ENCODE data around the gene HGS.
A peak's percentile ranks its signal among the peaks of the same experiment; 100 is the strongest.

HGS gene

GRCh38 chr17:81648013-81648706, 35.7 kb upstream of the HGS start:
- Mint-ChIP-seq H3K4me3 (no peak overlapping the region), H3K27me3 (peaks cover 52% of the 10 kb centered on the region), H3K36me3 (ENCODE audit: low read depth) (no peaks in the 10 kb centered on the region), H3K4me1 (ENCODE audit: low read depth) (peaks cover 11% of the 10 kb centered on the region), H3K27ac (no peak overlapping the region), H3K9me3 (no peaks in the 10 kb centered on the region)
- intact Hi-C loops (cut with micrococcal nuclease): no loop called here

GRCh38 chr17:81648707-81649085, 35.1 kb upstream of the HGS start:
- Mint-ChIP-seq H3K4me1 (ENCODE audit: low read depth) (peaks cover 16% of the 10 kb centered on the region), H3K9me3 (no peaks in the 10 kb centered on the region), H3K27me3 (peaks cover 57% of the 10 kb centered on the region), H3K36me3 (ENCODE audit: low read depth) (no peaks in the 10 kb centered on the region), H3K27ac (no peak overlapping the region), H3K4me3 (no peak overlapping the region)
- intact Hi-C loops (cut with micrococcal nuclease): no loop called here

- intact Hi-C loops (cut with micrococcal nuclease): no loop called here
- Mint-ChIP-seq H3K4me1 (ENCODE audit: low read depth) (peaks cover 27% of the 10 kb centered on the region), H3K9me3 (no peaks in the 10 kb centered on the region), H3K27me3 (peaks cover 54% of the 10 kb centered on the region), H3K4me3 (no peak overlapping the region), H3K36me3 (ENCODE audit: low read depth) (no peaks in the 10 kb centered on the region), H3K27ac (no peak overlapping the region)
These were observed 32.9 kb upstream of the HGS start for GRCh38 chr17:81650951-81651350.

- H3K27ac Mint-ChIP-seq: no peak overlapping the region
- H3K27me3 Mint-ChIP-seq: peaks cover 46% of the 10 kb centered on the region
These were observed 32.1 kb upstream of the HGS start for GRCh38 chr17:81651692-81652091.

GRCh38 chr17:81652906-81653771, 30.7 kb upstream of the HGS start:
- H3K4me3 Mint-ChIP-seq: peak overlapping the region; percentile 70
- peaks cover 44% of the 10 kb centered on the region for H3K4me1 Mint-ChIP-seq (ENCODE audit: low read depth)
- no peaks in the 10 kb centered on the region for H3K9me3 Mint-ChIP-seq
- peak overlapping the region; percentile 77 for H3K27ac Mint-ChIP-seq
- H3K36me3 Mint-ChIP-seq (ENCODE audit: low read depth): no peaks in the 10 kb centered on the region
- peaks cover 34% of the 10 kb centered on the region for H3K27me3 Mint-ChIP-seq
- intact Hi-C loops (cut with micrococcal nuclease): no loop called here

More at GRCh38 chr17:81651692-81652091, 32.1 kb upstream of the HGS start:
- Mint-ChIP-seq H3K4me3 (no peak overlapping the region), H3K9me3 (no peaks in the 10 kb centered on the region), H3K4me1 (ENCODE audit: low read depth) (peaks cover 35% of the 10 kb centered on the region), H3K36me3 (ENCODE audit: low read depth) (no peaks in the 10 kb centered on the region)
- intact Hi-C loops (cut with micrococcal nuclease): no loop called here

GRCh38 chr17:81655378-81656117, 28.3 kb upstream of the HGS start:
- Mint-ChIP-seq H3K27ac (peak overlapping the region; percentile 69), H3K4me1 (ENCODE audit: low read depth) (peaks cover 44% of the 10 kb centered on the region), H3K36me3 (ENCODE audit: low read depth) (no peaks in the 10 kb centered on the region), H3K27me3 (peaks cover 16% of the 10 kb centered on the region), H3K4me3 (no peak overlapping the region), H3K9me3 (no peaks in the 10 kb centered on the region)
- intact Hi-C loops (cut with micrococcal nuclease): no loop called here

GRCh38 chr17:81656118-81656743, 27.6 kb upstream of the HGS start, which contains the start of gene PDE6G:
Gene PDE6G, minus strand, starts transcription at chr17:81656542. Its CDS starts 3,237 bp downstream, at chr17:81653305.
- no peaks in the 10 kb centered on the region for H3K9me3 Mint-ChIP-seq
- H3K4me3 Mint-ChIP-seq: no peak within 1 kb of the TSS
- peaks cover 44% of the 10 kb centered on the region for H3K4me1 Mint-ChIP-seq (ENCODE audit: low read depth)
- intact Hi-C loops (cut with micrococcal nuclease): no loop called here
- no peaks in the 10 kb centered on the region for H3K36me3 Mint-ChIP-seq (ENCODE audit: low read depth)
- H3K27ac Mint-ChIP-seq: peak within 1 kb of the TSS; percentile 69
- H3K27me3 Mint-ChIP-seq: peaks cover 16% of the 10 kb centered on the region

GRCh38 chr17:81656835-81657234, 27.0 kb upstream of the HGS start:
- Mint-ChIP-seq H3K27me3 (peaks cover 16% of the 10 kb centered on the region), H3K4me3 (no peak overlapping the region), H3K27ac (peak overlapping the region; percentile 69)

GRCh38 chr17:81659038-81659437, 24.8 kb upstream of the HGS start:
- Mint-ChIP-seq H3K36me3 (ENCODE audit: low read depth) (peaks cover 2% of the 10 kb centered on the region), H3K27me3 (peaks cover 6% of the 10 kb centered on the region), H3K9me3 (no peaks in the 10 kb centered on the region), H3K27ac (no peak overlapping the region), H3K4me3 (no peak overlapping the region), H3K4me1 (ENCODE audit: low read depth) (peaks cover 31% of the 10 kb centered on the region)
- intact Hi-C loops (cut with micrococcal nuclease): no loop called here

More at GRCh38 chr17:81656835-81657234, 27.0 kb upstream of the HGS start:
- H3K36me3 Mint-ChIP-seq (ENCODE audit: low read depth): no peaks in the 10 kb centered on the region
- peaks cover 44% of the 10 kb centered on the region for H3K4me1 Mint-ChIP-seq (ENCODE audit: low read depth)
- no peaks in the 10 kb centered on the region for H3K9me3 Mint-ChIP-seq
- intact Hi-C loops (cut with micrococcal nuclease): no loop called here

- Mint-ChIP-seq H3K4me3 (no peak overlapping the region), H3K4me1 (ENCODE audit: low read depth) (peaks cover 28% of the 10 kb centered on the region), H3K9me3 (no peaks in the 10 kb centered on the region), H3K36me3 (ENCODE audit: low read depth) (peaks cover 16% of the 10 kb centered on the region), H3K27ac (no peak overlapping the region), H3K27me3 (no peaks in the 10 kb centered on the region)
- intact Hi-C loops (cut with micrococcal nuclease): no loop called here
These were observed 23.4 kb upstream of the HGS start for GRCh38 chr17:81660441-81660840.

GRCh38 chr17:81662002-81662401, 21.8 kb upstream of the HGS start:
- Mint-ChIP-seq H3K4me3 (no peak overlapping the region), H3K27me3 (no peaks in the 10 kb centered on the region), H3K9me3 (no peaks in the 10 kb centered on the region), H3K36me3 (ENCODE audit: low read depth) (peaks cover 31% of the 10 kb centered on the region), H3K4me1 (ENCODE audit: low read depth) (peaks cover 23% of the 10 kb centered on the region), H3K27ac (no peak overlapping the region)
- intact Hi-C loops (cut with micrococcal nuclease): no loop called here

- Mint-ChIP-seq H3K4me3 (no peak overlapping the region), H3K4me1 (ENCODE audit: low read depth) (peaks cover 35% of the 10 kb centered on the region), H3K27me3 (no peaks in the 10 kb centered on the region), H3K36me3 (ENCODE audit: low read depth) (peaks cover 48% of the 10 kb centered on the region), H3K9me3 (no peaks in the 10 kb centered on the region), H3K27ac (no peak overlapping the region)
- intact Hi-C loops (cut with micrococcal nuclease): no loop called here
These were observed 19.8 kb upstream of the HGS start for GRCh38 chr17:81664051-81664470.

- H3K4me1 Mint-ChIP-seq (ENCODE audit: low read depth): peaks cover 39% of the 10 kb centered on the region
These were observed 18.4 kb upstream of the HGS start for GRCh38 chr17:81665205-81666091.

More at GRCh38 chr17:81665205-81666091, 18.4 kb upstream of the HGS start:
- Mint-ChIP-seq H3K27me3 (no peaks in the 10 kb centered on the region), H3K36me3 (ENCODE audit: low read depth) (peaks cover 62% of the 10 kb centered on the region), H3K27ac (peak overlapping the region; percentile 89), H3K9me3 (no peaks in the 10 kb centered on the region), H3K4me3 (peak overlapping the region; percentile 89)
- intact Hi-C loops (cut with micrococcal nuclease): loop anchor here (1.0 kb wide), 1 partner anchor 28 kb away; the partner anchor contains the start of genes NPLOC4 and TSPAN10

Measured in dendritic cell treated with granulocyte-macrophage colony-stimulating factor and Interleukin-4, amounts not matched to agents 40 ng/mL and 50 ng/mL, for 4 days (primary cell).